HCT116 (cell line): ENCODE data around the gene ZBTB7B. TPM values are rescaled to one million over a fixed set of nuclear protein-coding genes. Genes with fewer than 3 reads are reported as not detected.
A peak's percentile ranks its signal among the peaks of the same experiment; 100 is the strongest.

Experiments
- ATAC-seq: fragments of 200-7000 bp; cut with Tn5 transposase; 2 replicates; pipeline ENCODE4 v1.9.1; 2020; ENCODE audit warnings: mild to moderate bottlenecking, moderate library complexity
- BruUV-seq: library from RNA; stranded (reverse); fragments of 400-500 nt; replicated peaks from 2 replicates; lab custom pipeline; 2021; lab: Mats Ljungman, UMichigan
- CTCF ChIA-PET: fragments of 300-600 bp; sonication (Branson Sonifier 250); formaldehyde crosslinking; loops from one replicate; lab custom pipeline; 2021; ENCODE audit warnings: antibody characterized with exemption; lab: Charles Lee
- POLR2A ChIA-PET: fragments of 300-600, 350-600 bp; sonication (Branson Sonifier 250); formaldehyde crosslinking; loops from one replicate; lab custom pipeline; 2021; ENCODE audit warnings: antibody characterized with exemption; lab: Charles Lee
- RAD21 ChIA-PET, 2 experiments: fragments of 300-600 bp; sonication (Branson Sonifier 250); formaldehyde crosslinking; loops; one replicate each; lab custom pipeline; 2023; ENCODE audit warnings: low total read pairs in 2 of 2; ENCODE audit not compliant: uncharacterized antibody in 2 of 2, unreplicated experiment in 2 of 2, low non-redundant PET in 1 of 2; lab: Charles Lee
- DNase-seq: peaks from one replicate; pipeline ENCODE4 v3.0.0-alpha.2; 2010; ENCODE audit warnings: low read depth, low spot score
- H2AFZ ChIP-seq: fragments of 200-600 bp; shearing (Covaris generic), sonication (generic); 2 replicates; pipeline ENCODE4 v1.6.1; 2017; ENCODE audit warnings: low read depth, mixed run types, mixed read lengths, antibody characterized with exemption, low read length; ENCODE audit not compliant: poor library complexity, severe bottlenecking
- H3K27ac ChIP-seq: 2 replicates; pipeline ENCODE4 v1.5.1; 2012; ENCODE audit warnings: low read depth, low read length
- H3K27me3 ChIP-seq: fragments of 200-600 bp; sonication (generic); 2 replicates; pipeline ENCODE4 v1.6.1; 2016; ENCODE audit warnings: mixed run types, low read length, mixed read lengths; ENCODE audit not compliant: insufficient read depth
- H3K36me3 ChIP-seq, 2 experiments: fragments of 200-500 bp in 1 of 2; fragments of 200-600 bp in 1 of 2; sonication (Bioruptor generic) in 1 of 2; sonication (generic) in 1 of 2; 2 replicates each; pipeline versions ENCODE4 v1.5.1 to v1.6.1; 2014 to 2016; ENCODE audit warnings: low read length in 2 of 2, inconsistent platforms in 1 of 2, mixed read lengths in 1 of 2, mixed run types in 1 of 2; ENCODE audit not compliant: insufficient read depth in 2 of 2, control insufficient read depth in 1 of 2
- H3K4me1 ChIP-seq, 2 experiments: fragments of 200-600 bp in 1 of 2; sonication (generic) in 1 of 2; 2 replicates each; pipeline versions ENCODE4 v1.5.1 to v1.6.1; 2012 to 2017; ENCODE audit warnings: low read length in 2 of 2, inconsistent platforms in 1 of 2, mild to moderate bottlenecking in 1 of 2, mixed read lengths in 1 of 2, mixed run types in 1 of 2, moderate library complexity in 1 of 2; ENCODE audit not compliant: insufficient read depth in 2 of 2, control insufficient read depth in 1 of 2
- H3K4me2 ChIP-seq: fragments of 200-600 bp; sonication (generic); 2 replicates; pipeline ENCODE4 v1.6.1; 2017; ENCODE audit warnings: mixed run types, low read length, mixed read lengths
- H3K4me3 ChIP-seq, 2 experiments: fragments of 200-600 bp in 1 of 2; sonication (generic) in 1 of 2; replicated peaks in 1 of 2; 2 replicates each; pipeline ENCODE4 v1.5.1; 2011 to 2016; ENCODE audit warnings: low read length in 2 of 2, control low read depth in 1 of 2, low read depth in 1 of 2, mild to moderate bottlenecking in 1 of 2, mixed read lengths in 1 of 2, mixed run types in 1 of 2
- H3K79me2 ChIP-seq: fragments of 200-600 bp; sonication (generic); 2 replicates; pipeline ENCODE4 v1.6.1; 2017; ENCODE audit warnings: mild to moderate bottlenecking, mixed run types, low read length, moderate library complexity, mixed read lengths; ENCODE audit not compliant: insufficient read depth
- H3K9ac ChIP-seq: fragments of 200-600 bp; sonication (generic); 2 replicates; pipeline ENCODE4 v1.6.1; 2016; ENCODE audit warnings: low read length, mixed read lengths
- H3K9me2 ChIP-seq: fragments of 200-600 bp; sonication (generic), shearing (Covaris generic); 2 replicates; pipeline ENCODE4 v1.6.1; 2017; ENCODE audit warnings: mixed run types, mild to moderate bottlenecking, moderate library complexity; ENCODE audit not compliant: insufficient read depth
- H3K9me3 ChIP-seq, 2 experiments: fragments of 200-500 bp in 1 of 2; fragments of 200-600 bp in 1 of 2; sonication (Bioruptor generic) in 1 of 2; sonication (generic) in 1 of 2; 2 replicates each; pipeline ENCODE4 v1.6.1; 2014 to 2017; ENCODE audit warnings: low read length in 2 of 2, mixed read lengths in 2 of 2, inconsistent platforms in 1 of 2, low read depth in 1 of 2, mild to moderate bottlenecking in 1 of 2, mixed run types in 1 of 2, moderate library complexity in 1 of 2; ENCODE audit not compliant: control insufficient read depth in 1 of 2, insufficient read depth in 1 of 2
- H4K20me1 ChIP-seq: fragments of 200-600 bp; sonication (generic), shearing (Covaris generic); 2 replicates; pipeline ENCODE4 v1.6.1; 2017; ENCODE audit warnings: mixed run types, mild to moderate bottlenecking, moderate library complexity; ENCODE audit not compliant: insufficient read depth
- CEBPB ChIP-seq: IDR thresholded peaks from 2 replicates; pipeline ENCODE4 v1.6.1; 2012; ENCODE audit warnings: low read depth
- CTCF ChIP-seq, 3 experiments: fragments of 200-600 bp in 1 of 3; sonication (generic) in 1 of 3; IDR thresholded peaks in 2 of 3; conservative IDR thresholded peaks in 1 of 3; 2 replicates each; pipeline ENCODE4 v1.5.1; 2012 to 2017; ENCODE audit warnings: low read depth in 2 of 3, low read length in 2 of 3, antibody characterized with exemption in 1 of 3, borderline replicate concordance in 1 of 3, control low read depth in 1 of 3, mild to moderate bottlenecking in 1 of 3, mixed read lengths in 1 of 3, mixed run types in 1 of 3, moderate library complexity in 1 of 3; ENCODE audit not compliant: insufficient read depth in 1 of 3
- EGR1 ChIP-seq: IDR thresholded peaks from 2 replicates; pipeline ENCODE4 v1.6.1; 2012; ENCODE audit warnings: low read depth
- EZH2 ChIP-seq: fragments of 200-600 bp; sonication (generic); IDR thresholded peaks from 2 replicates; pipeline ENCODE4 v1.6.1; 2017; ENCODE audit warnings: antibody characterized with exemption, mixed run types
- EZH2phosphoT487 ChIP-seq: fragments of 200-600 bp; IDR thresholded peaks from 2 replicates; pipeline ENCODE4 v1.6.1; 2018; ENCODE audit warnings: antibody characterized with exemption, borderline replicate concordance
- JUND ChIP-seq: IDR thresholded peaks from 2 replicates; pipeline ENCODE4 v1.6.1; 2012
- POLR2A ChIP-seq: IDR thresholded peaks from 2 replicates; pipeline ENCODE4 v1.7.0; 2011; ENCODE audit warnings: borderline replicate concordance; ENCODE audit not compliant: insufficient read depth, insufficient read length; ENCODE audit errors: extremely low read depth
- POLR2AphosphoS5 ChIP-seq: IDR thresholded peaks from 2 replicates; pipeline ENCODE4 v1.6.1; 2011; ENCODE audit warnings: mild to moderate bottlenecking, low read depth, low read length, moderate library complexity
- TCF7L2 ChIP-seq: IDR thresholded peaks from 2 replicates; pipeline ENCODE4 v1.7.0; 2011; ENCODE audit warnings: borderline replicate concordance, inconsistent platforms; ENCODE audit not compliant: insufficient read depth, insufficient read length; ENCODE audit errors: extremely low read depth
- ZBTB33 ChIP-seq: IDR thresholded peaks from 2 replicates; pipeline ENCODE4 v1.6.1; 2011; ENCODE audit warnings: mild to moderate bottlenecking, low read length, moderate library complexity; ENCODE audit not compliant: insufficient replicate concordance; ENCODE audit errors: extremely low read depth
- intact Hi-C: fragments of 100-400 bp; cut with micrococcal nuclease; formaldehyde crosslinking; loops from 2 replicates; pipeline ENCODE4 v1.10.0; 2022
- total RNA-seq: library from RNA; stranded (reverse); gene quantifications from one replicate; pipeline ENCODE4 v1.2.1, GENCODE V29; 2021; ENCODE audit not compliant: unreplicated experiment

The ZBTB7B gene
- total RNA-seq, 1 experiment from 2014 or later: 57.0 TPM

- ChIA-PET POLR2A (interaction anchor here (1.1 to 2.8 kb wide), 3 partner anchors 10 to 31 kb away, joined by 3 to 15 read pairs (median 8); partner anchors contain the start of genes CKS1B and FLAD1), RAD21 (no interaction called here), CTCF (interaction anchor here (0.7 to 1.3 kb wide), 3 partner anchors 11 to 92 kb away, joined by 4 to 5 read pairs (median 4); no protein-coding TSS in a partner anchor)
- DNase-seq (no peak), ATAC-seq (peak; percentile 65)
- Histone ChIP-seq H3K36me3 (peaks cover 4 to 22% of the 10 kb centered on the region in 2 experiments; a peak in 3 of 4 replicates), H3K27ac (peak overlapping the region; percentile 29; the same call in 1 of the 2 replicates), H3K79me2 (peaks cover 18% of the 10 kb centered on the region; the same call in 1 of the 2 replicates), H3K4me1 (peaks cover 20 to 43% of the 10 kb centered on the region in 2 experiments), H3K4me3 (no peak overlapping the region), H3K4me2 (no peak overlapping the region), H2AFZ (no peak overlapping the region), H3K9ac (no peak overlapping the region), H3K9me3 (no peaks in the 10 kb centered on the region), H4K20me1 (no peaks in the 10 kb centered on the region), H3K9me2 (no peaks in the 10 kb centered on the region), H3K27me3 (no peaks in the 10 kb centered on the region)
- no TSS peak for BruUV-seq
- TF ChIP-seq EZH2phosphoT487 (no peak), POLR2A (no peak), ZBTB33 (no peak), JUND (no peak), TCF7L2 (no peak), CTCF (IDR thresholded peaks at IDR 0.05 in 2 of 3, conservative IDR thresholded peaks at IDR 0.05 in 1 of 3; ENCODE audit: borderline replicate concordance in 1 of 3, insufficient read depth in 1 of 3, low read depth in 2 of 3, low read length in 2 of 3) (peak in 2 of 3 experiments; percentile 34 to 40; a peak in 3 of 6 replicates), EGR1 (no peak), EZH2 (no peak), POLR2AphosphoS5 (0 out of 2 replicates have a peak, but pooled peaks have one; percentile 8), CEBPB (no peak)
- intact Hi-C loops: no loop called here
Measured at GRCh38 chr1:154992721-154993571, 9.7 kb upstream of the ZBTB7B start.
